ENCODE measurements around the gene ATP7B. TPM values are rescaled to one million over a fixed set of nuclear protein-coding genes. Genes with fewer than 3 reads are reported as not detected.

Gene ATP7B
- total RNA-seq, 4 donors from 2014 or later: 3.2 to 8.1 (median 6.7) TPM

GRCh38 chr13:51961493-51962403, 49.5 kb downstream of the ATP7B start:
- Histone ChIP-seq H3K9me3 (no peaks in the 10 kb centered on the region), H3K4me3 (no peak overlapping the region), H3K27ac (no peak overlapping the region), H3K36me3 (peaks cover 0 to 52% of the 10 kb centered on the region in 2 donors), H3K27me3 (no peaks in the 10 kb centered on the region), H3K4me1 (no peaks in the 10 kb centered on the region)
- TF ChIP-seq CTCF (IDR thresholded peaks at IDR 0.05) (no peak), POLR2AphosphoS5 (IDR thresholded peaks at IDR 0.05) (no peak), POLR2A (IDR thresholded peaks at IDR 0.05) (no peak), EP300 (IDR thresholded peaks at IDR 0.05) (no peak)
- ATAC-seq: no peak
- WGBS, 2 donors (ENCODE audit: low coverage in 1 of 2): 68 to 82% methylated on average over 3 to 4 of the region's 5 CpGs

- Histone ChIP-seq H3K27me3 (no peaks in the 10 kb centered on the region), H3K27ac (no peak overlapping the region), H3K9me3 (no peaks in the 10 kb centered on the region), H3K36me3 (peaks cover 0 to 59% of the 10 kb centered on the region in 2 donors), H3K4me3 (no peak overlapping the region), H3K4me1 (no peaks in the 10 kb centered on the region)
- ATAC-seq: no peak
- TF ChIP-seq POLR2AphosphoS5 (IDR thresholded peaks at IDR 0.05) (no peak), POLR2A (IDR thresholded peaks at IDR 0.05) (no peak), EP300 (IDR thresholded peaks at IDR 0.05) (no peak), CTCF (IDR thresholded peaks at IDR 0.05) (no peak)
- WGBS, 2 donors (ENCODE audit: low coverage in 1 of 2): 93% methylated on average over 2 to 4 of the region's 4 CpGs
Measured at GRCh38 chr13:51960766-51961165, 50.5 kb downstream of the ATP7B start.

- no peak for TF ChIP-seq POLR2AphosphoS5 (IDR thresholded peaks at IDR 0.05)
- TF ChIP-seq CTCF (IDR thresholded peaks at IDR 0.05): no peak
- Histone ChIP-seq H3K27me3 (no peaks in the 10 kb centered on the region), H3K9me3 (no peaks in the 10 kb centered on the region), H3K36me3 (peaks cover 0 to 59% of the 10 kb centered on the region in 2 donors), H3K27ac (no peak overlapping the region), H3K4me1 (no peaks in the 10 kb centered on the region), H3K4me3 (no peak overlapping the region)
- no peak for ATAC-seq
- WGBS, 2 donors (ENCODE audit: low coverage in 1 of 2): 83% methylated on average over 3 of the region's 3 CpGs; no CpG with 5 or more reads in 1 of the 2 donors
Measured at GRCh38 chr13:51959773-51960172, 51.5 kb downstream of the ATP7B start.

GRCh38 chr13:51958217-51958547, 53.1 kb downstream of the ATP7B start:
- H3K4me3 ChIP-seq: no peak overlapping the region
- no peaks in the 10 kb centered on the region for H3K27me3 ChIP-seq
- no peaks in the 10 kb centered on the region for H3K9me3 ChIP-seq
- no peak overlapping the region for H3K27ac ChIP-seq
- peaks cover 0 to 64% of the 10 kb centered on the region in 2 donors for H3K36me3 ChIP-seq
- no peak for TF ChIP-seq EP300 (IDR thresholded peaks at IDR 0.05)
- no peak for TF ChIP-seq CTCF (IDR thresholded peaks at IDR 0.05)
- TF ChIP-seq POLR2A (IDR thresholded peaks at IDR 0.05): no peak
- no peak for TF ChIP-seq POLR2AphosphoS5 (IDR thresholded peaks at IDR 0.05)
- H3K4me1 ChIP-seq: no peaks in the 10 kb centered on the region
- WGBS, 2 donors (ENCODE audit: low coverage in 1 of 2): 90 to 93% methylated on average over 4 to 5 of the region's 8 CpGs
- ATAC-seq: no peak

All from gastroesophageal sphincter (tissue), 4 donors.